ENCODE data around the gene GSG1L.

GSG1L gene

DNA sequence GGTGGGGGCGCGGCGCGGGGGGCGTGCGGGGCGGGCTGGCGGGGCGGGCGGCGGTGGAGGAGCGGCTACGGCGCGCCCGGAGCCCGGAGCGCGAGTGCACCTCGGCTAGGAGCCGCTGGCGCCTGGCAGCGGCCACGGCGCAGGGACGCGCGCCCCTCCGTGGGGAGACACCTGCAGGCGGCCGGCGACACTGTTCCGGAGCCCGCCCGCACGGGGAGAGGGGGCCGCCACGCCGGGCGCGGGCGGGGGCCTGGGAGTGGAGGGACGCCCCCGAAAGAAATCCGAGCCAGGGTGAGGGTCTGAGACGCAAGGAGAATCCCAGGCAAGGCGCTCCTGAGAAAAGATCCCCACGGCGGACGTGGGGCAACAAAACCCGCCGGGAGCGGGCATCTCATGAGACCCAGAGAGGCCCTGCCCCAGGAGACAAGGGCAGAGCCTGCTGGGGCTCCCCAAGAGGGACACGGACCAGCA lies at the start of gene GSG1L:
TSS of gene GSG1L (minus strand) at position 124 of the 471 bp plus-strand sequence. CDS start 290 bp downstream, outside the sequence.
- no peak for DNase-seq

GRCh38 chr16:28112908-28113307 lies 49.4 kb upstream of the GSG1L start:
- DNase-seq, result no peak

GRCh38 chr16:28110977-28111376 lies 47.5 kb upstream of the GSG1L start:
- DNase-seq, result no peak

DNA sequence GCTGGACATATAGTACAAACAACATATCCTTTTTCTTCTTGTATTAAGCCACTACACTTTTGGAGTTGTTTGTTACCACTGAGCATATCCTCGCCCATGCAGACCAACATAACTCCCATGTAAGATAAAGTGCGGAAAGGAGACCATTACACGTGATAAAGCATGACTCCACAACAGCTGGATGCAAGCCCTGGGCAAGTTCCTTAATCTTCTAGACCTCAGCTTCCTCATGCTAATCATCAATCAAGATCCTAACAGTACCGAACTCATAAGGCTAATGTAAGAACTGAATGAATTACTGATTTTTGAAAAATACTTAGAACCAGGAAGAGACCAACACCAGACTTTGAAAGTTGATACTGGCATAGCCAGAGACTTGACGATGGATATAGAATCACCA lies 47.0 kb upstream of the GSG1L start:
- DNase-seq, result no peak

- no peak for DNase-seq
These were observed 46.6 kb upstream of the GSG1L start for GRCh38 chr16:28110074-28110473.

DNA sequence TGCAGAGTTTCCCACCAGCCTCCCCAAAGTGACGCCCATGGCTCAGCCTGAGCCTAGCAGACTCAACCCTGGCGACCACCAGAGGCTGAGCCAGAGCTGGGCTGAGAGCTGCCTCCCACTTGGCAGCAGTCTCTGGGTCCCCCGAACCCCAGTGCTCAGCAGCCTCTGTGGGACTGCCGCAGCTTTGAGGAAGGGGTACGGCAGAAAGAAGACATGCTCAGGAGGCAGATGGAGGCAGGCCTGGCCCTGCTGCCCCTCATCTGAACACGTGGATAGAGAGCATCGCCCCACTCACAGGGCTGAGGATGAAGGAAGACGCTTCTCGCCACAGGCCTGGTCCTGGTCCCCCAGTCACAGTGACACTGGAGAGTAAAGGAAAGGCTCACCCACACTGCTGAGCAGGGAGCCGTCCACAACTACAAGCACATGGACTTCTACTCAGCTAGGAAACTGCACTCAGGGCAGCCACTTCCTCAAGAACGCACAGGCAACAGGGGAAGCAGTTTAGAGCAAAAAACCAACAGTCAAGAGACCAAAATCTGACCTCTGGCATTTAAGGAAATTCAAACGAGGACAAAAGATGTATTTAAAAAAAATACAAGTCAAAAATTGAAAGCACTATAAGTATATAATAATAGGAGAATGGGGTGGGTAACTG lies 45.2 kb upstream of the GSG1L start:
- no peak for DNase-seq

DNA sequence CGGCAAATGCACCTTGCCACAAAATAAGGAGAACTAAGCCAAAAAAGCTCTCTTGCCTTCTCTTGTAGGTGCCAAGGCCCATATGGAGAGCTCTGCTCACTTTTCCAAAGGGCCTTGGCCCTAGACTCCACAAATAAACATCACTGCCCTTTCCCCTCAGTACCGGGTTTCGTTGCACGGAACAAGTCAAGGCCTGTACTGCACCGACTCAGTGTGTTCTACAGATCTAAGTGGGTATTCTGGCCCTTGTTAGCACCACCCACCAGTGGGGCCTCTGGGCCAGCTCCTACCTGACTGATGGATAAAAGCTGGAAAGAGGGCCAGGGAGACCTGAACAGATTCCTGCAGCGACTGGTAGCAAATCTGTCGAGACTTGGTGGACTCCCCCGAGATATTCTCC lies 43.7 kb upstream of the GSG1L start:
- peak in 1 of 2 experiments; percentile 13 for DNase-seq

DNA sequence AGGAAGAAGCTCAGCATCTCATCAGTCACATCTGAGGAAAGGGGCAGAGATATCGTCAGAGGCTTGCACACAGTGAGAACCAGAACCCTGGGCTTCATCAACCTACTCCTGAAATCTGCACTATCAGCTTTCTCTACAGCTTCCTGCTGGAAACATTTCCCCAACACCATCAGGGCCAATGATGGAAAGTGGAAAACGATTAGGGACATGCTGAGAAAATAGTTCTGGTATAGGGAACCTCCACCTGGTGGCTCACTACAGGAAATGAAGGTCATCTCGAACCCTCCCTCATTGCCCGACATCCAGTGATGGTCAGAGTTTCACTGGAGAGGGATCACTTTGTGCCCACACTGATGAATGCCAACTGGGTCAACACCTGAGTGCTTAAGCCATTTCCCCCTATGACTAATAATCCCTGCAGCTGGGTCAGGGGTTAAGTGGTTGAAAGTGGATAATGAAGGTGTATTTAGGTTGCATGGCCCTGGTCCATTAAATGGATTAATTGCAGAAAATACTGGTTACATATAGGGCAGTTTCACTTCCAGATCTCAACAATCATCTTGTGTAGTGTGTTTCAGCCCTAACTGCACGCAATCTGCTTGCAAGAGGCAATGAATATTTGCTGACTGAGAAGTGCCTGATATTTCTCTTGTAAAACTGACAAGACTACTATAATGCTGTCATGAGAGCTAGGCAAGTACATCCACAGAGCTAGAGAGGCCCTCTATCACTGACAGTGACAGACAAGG lies 43.1 kb upstream of the GSG1L start:
- no peak for DNase-seq

- no peak for DNase-seq
These were observed 42.4 kb upstream of the GSG1L start for GRCh38 chr16:28105954-28106353.

DNA sequence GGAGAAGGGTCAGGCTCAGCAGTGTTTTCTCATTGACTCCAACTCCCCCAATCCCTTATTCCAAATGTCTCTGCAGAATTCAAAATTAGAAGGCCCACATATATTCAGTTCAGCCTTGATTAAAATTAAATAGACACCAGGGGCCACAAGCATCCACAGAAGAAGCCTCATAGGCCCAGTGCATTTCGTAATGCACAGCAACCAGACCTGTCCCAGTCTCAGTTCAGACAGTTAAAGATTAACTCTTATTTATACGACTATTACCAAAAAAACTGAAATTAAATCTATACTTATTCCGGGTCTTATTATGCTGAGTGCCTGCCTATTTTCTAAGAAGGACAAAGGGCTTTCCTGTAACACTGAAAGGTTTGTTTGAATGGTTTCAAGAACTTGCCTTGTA lies 41.8 kb upstream of the GSG1L start:
- DNase-seq, result no peak

GRCh38 chr16:28104404-28104803 lies 40.9 kb upstream of the GSG1L start:
- DNase-seq, result no peak

DNA sequence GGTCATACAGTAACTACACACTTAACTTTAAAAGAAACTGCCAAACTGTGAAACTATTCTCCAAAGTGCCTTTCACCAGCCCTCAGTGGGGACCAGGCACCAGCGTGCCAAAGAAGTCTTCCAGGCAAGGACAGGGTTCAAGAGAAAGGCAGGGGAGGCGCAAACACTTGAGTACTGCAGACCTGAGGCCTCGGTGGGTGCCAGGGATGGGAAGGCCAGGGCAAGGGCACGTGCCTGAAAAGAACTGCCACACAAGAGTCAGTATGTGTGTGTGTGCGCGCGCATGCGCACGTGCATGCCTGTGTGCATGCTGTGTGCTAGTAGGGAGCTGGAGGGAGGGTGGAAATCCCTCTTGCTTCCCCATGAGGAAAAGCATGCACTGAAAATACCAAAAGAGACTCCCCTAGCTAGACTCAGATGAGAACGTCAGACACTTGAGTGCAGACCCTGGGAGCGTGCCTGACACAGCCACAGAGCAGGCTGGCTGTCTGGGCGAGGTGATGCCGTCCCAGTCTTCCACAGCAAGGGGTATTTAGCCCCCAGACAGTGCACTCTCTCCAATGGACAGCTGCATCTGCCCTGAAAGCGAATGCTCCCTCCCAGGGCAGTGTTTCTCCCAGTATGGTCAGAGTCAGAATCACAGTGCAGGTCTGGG lies 40.1 kb upstream of the GSG1L start:
- no peak for DNase-seq

DNA sequence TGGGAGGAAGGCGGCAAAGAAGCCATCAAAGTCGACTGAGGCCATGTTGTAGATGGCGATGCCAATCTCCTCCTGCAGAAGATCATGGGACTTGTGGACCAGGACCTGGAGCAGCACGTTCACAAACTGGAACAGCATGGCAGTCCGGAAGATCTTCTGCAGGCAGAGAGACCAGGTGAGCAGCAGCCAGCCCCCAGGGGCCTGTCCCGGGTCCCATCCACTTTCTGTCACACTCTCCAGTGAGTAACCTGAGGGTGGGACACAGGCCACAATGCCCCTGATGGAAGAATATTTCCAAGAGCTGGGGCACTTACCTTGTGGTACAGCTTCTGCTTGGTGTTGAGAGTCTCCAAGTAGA lies 38.0 kb upstream of the GSG1L start:
- DNase-seq, result no peak

DNA sequence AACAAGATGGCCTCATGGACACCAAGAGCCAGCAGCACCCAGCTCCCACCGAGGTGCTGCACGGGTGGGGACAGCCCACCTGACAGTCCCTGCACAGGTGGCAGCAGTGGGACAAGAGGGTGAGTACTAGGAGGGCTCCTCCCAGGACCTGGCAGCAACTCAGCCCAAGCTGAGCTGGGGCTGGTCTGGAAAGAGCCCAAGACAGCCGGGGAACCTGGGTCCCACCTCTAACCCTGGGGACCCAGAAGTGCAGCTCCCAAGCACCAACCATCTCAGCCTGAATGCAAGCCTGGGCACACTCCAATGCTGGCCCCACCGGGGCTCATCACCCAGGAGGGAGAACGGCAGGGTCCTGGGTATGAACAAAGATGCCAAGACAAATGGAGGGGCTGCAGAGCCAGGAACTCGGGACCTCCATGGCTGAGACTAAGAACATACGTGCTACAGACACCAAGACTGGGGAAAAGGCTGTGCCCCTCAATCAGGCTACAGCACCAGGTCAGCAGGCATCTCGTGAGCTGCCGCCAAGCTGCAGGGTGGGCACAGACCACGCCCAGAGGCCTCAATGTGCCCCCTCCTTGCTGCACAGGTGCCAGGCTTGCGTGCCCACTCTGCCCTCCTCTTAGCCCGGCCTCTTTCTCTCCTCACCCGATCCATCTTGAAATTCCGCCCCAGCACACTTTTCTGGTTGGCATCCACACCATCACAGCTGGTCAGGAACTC lies 37.5 kb upstream of the GSG1L start:
- no peak for DNase-seq

- DNase-seq, result no peak
These were observed 35.7 kb upstream of the GSG1L start for GRCh38 chr16:28098959-28099945.

- DNase-seq, result no peak
These were observed 34.9 kb upstream of the GSG1L start for GRCh38 chr16:28098171-28098958.

GRCh38 chr16:28096983-28097899 lies 33.7 kb upstream of the GSG1L start:
- no peak for DNase-seq

DNA sequence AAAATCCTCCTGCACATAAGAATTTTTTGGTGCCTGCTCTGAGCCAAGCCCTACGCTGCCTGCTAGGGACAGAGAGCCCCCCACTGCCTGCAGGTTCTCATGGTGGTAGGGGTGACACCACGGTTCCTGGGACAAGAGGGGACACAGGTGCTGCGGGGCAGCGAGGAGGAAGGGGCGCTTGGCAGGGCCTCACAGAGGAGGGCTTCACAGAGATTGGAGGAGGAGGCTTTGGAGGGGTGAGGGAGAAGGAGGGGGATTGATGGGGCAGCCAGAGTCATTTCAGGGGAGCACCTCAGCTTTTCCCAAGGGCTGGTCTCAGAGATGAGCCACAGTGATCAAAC lies 29.8 kb upstream of the GSG1L start:
- DNase-seq, result no peak

- DNase-seq, result peak in 1 of 2 experiments; percentile 3
These were observed 29.3 kb upstream of the GSG1L start for GRCh38 chr16:28092721-28093384.

GRCh38 chr16:28091656-28092055 lies 28.1 kb upstream of the GSG1L start:
- no peak for DNase-seq
